Ramos (cell line): ENCODE results near the gene LDB2.

Source experiments
- in situ Hi-C: fragments of 300-500 bp; cut with MboI; formaldehyde crosslinking; loops from one replicate; pipeline ENCODE4 v1.14.3; 2022; ENCODE audit warnings: low sequenced_read_pairs; ENCODE audit not compliant: unreplicated experiment

LDB2 gene

DNA sequence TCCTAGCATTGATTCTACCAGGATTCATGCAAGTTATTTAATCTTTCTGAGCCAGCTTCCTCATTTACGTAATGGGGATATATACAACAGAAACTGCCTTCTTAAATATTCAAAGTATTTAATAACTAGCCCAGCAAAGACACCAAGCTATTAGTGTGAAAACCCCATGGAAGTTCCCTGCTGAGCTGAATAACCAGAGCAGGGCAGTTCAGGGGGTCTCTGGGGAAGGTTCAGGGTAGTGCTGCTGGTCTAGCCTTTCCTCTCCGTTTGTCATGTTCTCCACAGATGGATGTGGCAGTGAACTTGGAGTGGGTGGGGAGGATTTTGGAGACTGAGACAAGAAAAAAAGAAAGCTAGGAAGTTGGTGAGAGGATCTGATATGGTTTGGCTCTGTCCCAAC, 431.4 kb downstream of the LDB2 start:
- in situ Hi-C loops = no loop called here

DNA sequence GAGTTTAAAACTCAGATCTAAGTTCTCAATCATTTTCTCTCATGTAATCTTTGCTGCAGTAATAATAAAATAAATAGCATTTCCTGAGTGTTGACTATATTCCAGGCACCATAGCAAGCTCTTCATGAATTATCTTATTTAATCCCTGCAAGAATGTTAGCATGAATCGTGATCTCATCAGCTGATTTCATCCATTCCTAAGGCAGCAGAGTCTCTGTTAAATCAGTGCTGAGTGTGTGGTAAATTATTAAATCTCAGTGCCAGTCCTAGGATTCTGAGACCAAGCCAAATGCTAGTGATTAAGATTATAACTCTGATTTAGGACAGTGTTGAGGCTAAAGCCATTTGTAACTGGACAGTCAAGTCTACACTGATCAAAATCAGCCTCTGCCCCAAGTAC, 431.9 kb downstream of the LDB2 start:
- in situ Hi-C loops = no loop called here

DNA sequence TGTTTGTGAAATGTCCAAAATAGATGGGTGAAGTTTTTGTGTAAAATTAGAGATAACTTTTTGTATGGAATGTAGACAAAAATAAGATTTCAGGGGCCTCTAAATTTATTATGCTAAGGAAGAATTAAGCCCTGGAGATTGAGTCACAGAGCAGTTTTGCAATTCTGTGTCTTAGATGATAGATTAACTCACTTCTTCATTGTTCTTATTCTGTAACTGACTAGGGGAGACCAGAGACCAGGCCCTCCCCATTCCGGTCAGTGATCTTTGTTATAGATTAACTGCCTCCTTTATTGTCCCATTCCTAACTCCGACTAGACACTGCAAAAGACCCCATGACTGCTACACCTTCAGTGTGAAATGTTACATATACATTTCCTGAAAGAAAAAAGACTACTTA, 433.8 kb downstream of the LDB2 start:
- in situ Hi-C loops = no loop called here

DNA sequence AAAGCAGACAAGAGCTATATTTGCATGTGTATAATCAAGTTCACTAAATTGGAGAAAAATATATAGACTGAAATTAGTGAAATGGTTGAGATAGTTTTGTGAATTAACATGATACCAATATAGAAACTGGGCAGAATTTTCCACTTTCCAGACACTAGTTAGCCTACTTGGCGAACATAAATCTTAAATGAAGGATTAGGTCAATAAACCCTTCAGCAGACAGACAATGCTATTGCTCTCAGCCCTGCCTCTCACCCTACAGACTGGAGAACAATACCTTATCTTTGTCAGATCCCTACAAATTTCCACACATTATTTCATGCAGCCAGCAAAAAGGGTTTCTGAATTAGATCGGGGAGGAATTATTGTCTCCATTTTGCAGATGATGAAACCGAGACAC, 435.8 kb downstream of the LDB2 start:
- in situ Hi-C loops = no loop called here

DNA sequence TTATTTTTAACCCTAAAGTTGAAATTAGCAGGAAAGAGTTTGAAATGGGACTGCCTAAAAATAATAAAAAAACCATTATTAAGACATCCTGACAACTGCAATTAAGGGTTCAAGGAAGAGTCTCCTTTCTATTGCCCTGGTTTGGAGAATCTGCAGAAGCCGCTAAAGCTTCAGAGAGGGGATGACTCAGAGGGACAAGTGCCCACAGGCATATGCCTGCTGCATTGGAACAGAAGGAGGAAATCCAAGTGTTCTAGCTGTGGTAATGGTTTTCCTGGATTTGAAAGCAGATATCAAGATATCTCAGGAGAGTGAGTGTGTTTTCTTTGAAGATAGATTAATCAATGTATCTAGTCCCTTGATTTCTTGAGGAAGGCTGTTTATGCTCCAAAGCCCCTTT, 437.1 kb downstream of the LDB2 start:
- in situ Hi-C loops = no loop called here

DNA sequence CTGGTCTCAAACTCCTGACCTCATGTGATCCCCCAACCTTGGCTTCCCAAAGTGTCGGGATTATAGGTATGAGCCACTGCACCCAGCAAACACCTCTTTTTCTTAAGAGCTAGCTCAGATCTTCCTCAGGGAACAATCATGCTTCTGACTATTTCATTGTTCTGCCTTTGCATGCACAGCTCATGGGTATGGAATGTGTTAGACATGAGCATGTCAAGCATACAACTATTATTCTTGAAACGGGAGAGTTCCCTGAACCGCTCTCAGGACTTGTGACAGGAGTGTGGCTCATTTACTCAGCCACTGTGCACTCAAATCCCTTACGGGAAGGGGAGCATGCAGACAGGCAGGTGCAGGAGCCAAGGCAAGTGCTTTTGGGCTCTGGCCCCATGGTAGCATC, 440.5 kb downstream of the LDB2 start:
- in situ Hi-C loops = no loop called here
